Measurements from ENCODE around the gene MIEF2.

MIEF2 gene

GRCh38 chr17:18236494-18236893, 24.0 kb upstream of the MIEF2 start:
- DNase-seq, result no peak

- DNase-seq, result no peak
These were observed 23.0 kb upstream of the MIEF2 start for GRCh38 chr17:18237461-18237860.

- no peak for DNase-seq
These were observed 22.2 kb upstream of the MIEF2 start for GRCh38 chr17:18238299-18238698.

- DNase-seq, result no peak
These were observed 20.0 kb upstream of the MIEF2 start for GRCh38 chr17:18240449-18240848.

- DNase-seq, result no peak
These were observed 19.1 kb upstream of the MIEF2 start for GRCh38 chr17:18241229-18241871.

GRCh38 chr17:18245038-18245776, 15.3 kb upstream of the MIEF2 start:
- no peak for DNase-seq

GRCh38 chr17:18246109-18246725, 14.2 kb upstream of the MIEF2 start:
- no peak for DNase-seq

GRCh38 chr17:18246880-18247612, 13.4 kb upstream of the MIEF2 start:
- DNase-seq, result peak; percentile 28

- DNase-seq, result no peak
These were observed 12.9 kb upstream of the MIEF2 start for GRCh38 chr17:18247613-18248001.

GRCh38 chr17:18248300-18248731, 12.1 kb upstream of the MIEF2 start:
- peak; percentile 76 for DNase-seq

GRCh38 chr17:18248811-18249210, 11.7 kb upstream of the MIEF2 start:
- DNase-seq, result no peak

GRCh38 chr17:18250259-18250658, 10.2 kb upstream of the MIEF2 start:
- no peak for DNase-seq

- DNase-seq, result no peak
These were observed 9.8 kb upstream of the MIEF2 start for GRCh38 chr17:18250708-18251107.

- no peak for DNase-seq
These were observed 9.3 kb upstream of the MIEF2 start for GRCh38 chr17:18251204-18251603.

- no peak for DNase-seq
These were observed 8.3 kb upstream of the MIEF2 start for GRCh38 chr17:18252160-18252559.

- no peak for DNase-seq
These were observed 7.1 kb upstream of the MIEF2 start for GRCh38 chr17:18253187-18253884.

GRCh38 chr17:18253947-18254821, 6.3 kb upstream of the MIEF2 start:
- DNase-seq, result no peak

GRCh38 chr17:18254888-18255649, 5.4 kb upstream of the MIEF2 start:
- no peak for DNase-seq

GRCh38 chr17:18256351-18256750, 4.1 kb upstream of the MIEF2 start:
- DNase-seq, result no peak

GRCh38 chr17:18256776-18257175, 3.7 kb upstream of the MIEF2 start:
- no peak for DNase-seq
